GM12891 (cell line): Measurements from ENCODE around the gene CLNK.

ENCODE experiments used
- DNase-seq: peaks from one replicate; pipeline ENCODE4 v3.0.0; 2011; ENCODE audit warnings: low spot score; ENCODE audit not compliant: insufficient read length
- FAIRE-seq: peaks from 2 replicates; lab custom pipeline; 2011; peaks lifted over from hg19 to GRCh38; lab: Jason Lieb, UNC
- PAX5 ChIP-seq: IDR thresholded peaks from 2 replicates; pipeline ENCODE4 v1.6.1; 2011; ENCODE audit warnings: low read length, moderate library complexity, mild to moderate bottlenecking; ENCODE audit not compliant: insufficient read depth, severe bottlenecking
- POLR2A ChIP-seq: IDR thresholded peaks from 2 replicates; pipeline ENCODE4 v1.6.1; 2011; ENCODE audit warnings: low read depth, low read length, control low read depth
- POLR2AphosphoS5 ChIP-seq: IDR thresholded peaks from 2 replicates; pipeline ENCODE4 v1.6.1; 2011; ENCODE audit warnings: low read depth, low read length, control low read depth
- POU2F2 ChIP-seq: IDR thresholded peaks from 2 replicates; pipeline ENCODE4 v1.6.1; 2011; ENCODE audit warnings: low read depth, mild to moderate bottlenecking, control low read depth, low read length, moderate library complexity
- SPI1 ChIP-seq: IDR thresholded peaks from 2 replicates; pipeline ENCODE4 v1.6.1; 2011; ENCODE audit warnings: low read depth, low read length, control low read depth
- TAF1 ChIP-seq: IDR thresholded peaks from 2 replicates; pipeline ENCODE4 v1.6.1; 2011; ENCODE audit warnings: low read depth, low read length, control low read depth

The CLNK gene

GRCh38 chr4:10607206-10607605, 77.4 kb downstream of the CLNK start:
- TF ChIP-seq POU2F2 (no peak), SPI1 (no peak), POLR2AphosphoS5 (no peak)
- DNase-seq = no peak
- no peak for FAIRE-seq

- TF ChIP-seq TAF1 (no peak), POU2F2 (no peak), PAX5 (no peak), POLR2AphosphoS5 (no peak), SPI1 (no peak), POLR2A (no peak)
- DNase-seq (no peak), FAIRE-seq (no peak)
Measured at GRCh38 chr4:10606483-10607155, 77.9 kb downstream of the CLNK start.

- FAIRE-seq (no peak), DNase-seq (no peak)
- TF ChIP-seq POLR2A (no peak), PAX5 (no peak), SPI1 (no peak), TAF1 (no peak), POLR2AphosphoS5 (no peak), POU2F2 (no peak)
Measured at GRCh38 chr4:10605746-10606482, 78.7 kb downstream of the CLNK start.

GRCh38 chr4:10605031-10605430, 79.5 kb downstream of the CLNK start:
- TF ChIP-seq TAF1 = no peak
- TF ChIP-seq POLR2AphosphoS5 = no peak
- FAIRE-seq (peak; percentile 26), DNase-seq (no peak)

GRCh38 chr4:10599574-10599973, 85.0 kb downstream of the CLNK start:
- no peak for TF ChIP-seq POLR2A
- no peak for TF ChIP-seq SPI1
- no peak for TF ChIP-seq PAX5
- TF ChIP-seq POU2F2 = no peak
- no peak for TF ChIP-seq POLR2AphosphoS5
- no peak for TF ChIP-seq TAF1
- DNase-seq (no peak), FAIRE-seq (peak; percentile 13)

GRCh38 chr4:10598829-10599228, 85.7 kb downstream of the CLNK start:
- DNase-seq = no peak
- no peak for TF ChIP-seq POU2F2
- TF ChIP-seq PAX5 = no peak
- TF ChIP-seq POLR2A = no peak
- no peak for TF ChIP-seq TAF1
- TF ChIP-seq SPI1 = no peak
- TF ChIP-seq POLR2AphosphoS5 = no peak
- peak; percentile 41 for FAIRE-seq

GRCh38 chr4:10596586-10597290, 87.8 kb downstream of the CLNK start:
- DNase-seq (no peak), FAIRE-seq (no peak)
- TF ChIP-seq POLR2A (no peak), POLR2AphosphoS5 (no peak), SPI1 (no peak), TAF1 (no peak), PAX5 (no peak), POU2F2 (no peak)

GRCh38 chr4:10593130-10593529, 91.4 kb downstream of the CLNK start:
- no peak for DNase-seq
- no peak for FAIRE-seq
- TF ChIP-seq POLR2A (no peak), TAF1 (no peak), POU2F2 (no peak), SPI1 (no peak)

GRCh38 chr4:10590896-10591295, 93.7 kb downstream of the CLNK start:
- no peak for DNase-seq
- no peak for FAIRE-seq
- TF ChIP-seq SPI1 (no peak), PAX5 (no peak), POLR2A (no peak), POLR2AphosphoS5 (no peak), POU2F2 (no peak)

GRCh38 chr4:10589799-10590198, 94.8 kb downstream of the CLNK start:
- FAIRE-seq (peak; percentile 68), DNase-seq (no peak)
- TF ChIP-seq POLR2AphosphoS5 = no peak
- TF ChIP-seq PAX5 = no peak
- TF ChIP-seq POLR2A = no peak
- no peak for TF ChIP-seq SPI1
- TF ChIP-seq TAF1 = no peak
- TF ChIP-seq POU2F2 = no peak
